GM18907 (cell line): ENCODE results near the gene RAB4A.

ENCODE experiments used
- ATAC-seq: cut with Tn5 transposase; IDR thresholded peaks from one replicate; pipeline ENCODE4 v1.9.1; 2021; ENCODE audit warnings: mild to moderate bottlenecking, moderate library complexity; ENCODE audit not compliant: unreplicated experiment

The RAB4A gene

GRCh38 chr1:229328598-229329362 lies 57.9 kb downstream of the RAB4A start:
- no peak for ATAC-seq

GRCh38 chr1:229334269-229334668 lies 63.4 kb downstream of the RAB4A start:
- no peak for ATAC-seq

GRCh38 chr1:229334716-229335115 lies 63.8 kb downstream of the RAB4A start:
- ATAC-seq = no peak

- ATAC-seq = no peak
Measured at GRCh38 chr1:229336345-229336744, 65.4 kb downstream of the RAB4A start.

- ATAC-seq = no peak
Measured at GRCh38 chr1:229339086-229339485, 68.2 kb downstream of the RAB4A start.

GRCh38 chr1:229339520-229339919 lies 68.6 kb downstream of the RAB4A start:
- ATAC-seq = no peak

GRCh38 chr1:229340496-229340895 lies 69.6 kb downstream of the RAB4A start:
- ATAC-seq = no peak

- peak; percentile 69 for ATAC-seq
Measured at GRCh38 chr1:229341774-229342655, 71.1 kb downstream of the RAB4A start.

GRCh38 chr1:229342656-229343569 lies 72.0 kb downstream of the RAB4A start, which contains the start of gene CCSAP:
TSS of gene CCSAP (minus strand) at chr1:229343047. CDS start at chr1:229342465, 582 bp downstream.
- peak; percentile 46 for ATAC-seq

GRCh38 chr1:229344139-229344538 lies 73.2 kb downstream of the RAB4A start:
- no peak for ATAC-seq

- ATAC-seq = no peak
Measured at GRCh38 chr1:229344937-229345684, 74.2 kb downstream of the RAB4A start.

- ATAC-seq = no peak
Measured at GRCh38 chr1:229347528-229347927, 76.6 kb downstream of the RAB4A start.

GRCh38 chr1:229349463-229350385 lies 78.8 kb downstream of the RAB4A start:
- no peak for ATAC-seq

- ATAC-seq = no peak
Measured at GRCh38 chr1:229352975-229353374, 82.1 kb downstream of the RAB4A start.

GRCh38 chr1:229354226-229354625 lies 83.3 kb downstream of the RAB4A start:
- ATAC-seq = no peak
